SK-N-SH treated with all-trans-retinoic acid at 6 μM for 48 hours (cell line): Measurements from ENCODE around the gene GARNL3.

Experiments used
- ATAC-seq: fragments of 200-7000 bp; cut with Tn5 transposase; 3 replicates; pipeline ENCODE4 v1.9.1; 2020; ENCODE audit warnings: mild to moderate bottlenecking, moderate library complexity
- ARNTL ChIP-seq: fragments of 450-650 bp; formaldehyde crosslinking; IDR thresholded peaks from 2 replicates; pipeline ENCODE4 v1.5.0; 2020; ENCODE audit warnings: low read depth, mild to moderate bottlenecking, moderate library complexity, borderline replicate concordance
- BACH2 ChIP-seq: fragments of 250-450 bp; sonication (Bioruptor Pico); IDR thresholded peaks from 2 replicates; pipeline ENCODE4 v1.9.0; 2021; ENCODE audit warnings: mild to moderate bottlenecking, borderline replicate concordance
- CREB5 ChIP-seq: fragments of 250-450 bp; sonication (Bioruptor Pico); IDR thresholded peaks from 2 replicates; pipeline ENCODE4 v1.5.1; 2020; ENCODE audit warnings: low read depth, mild to moderate bottlenecking, moderate library complexity
- CSDC2 ChIP-seq: fragments of 250-450 bp; sonication (Bioruptor Pico); IDR thresholded peaks from 2 replicates; pipeline ENCODE4 v1.5.0; 2020; ENCODE audit warnings: mild to moderate bottlenecking, moderate library complexity
- CSRNP3 ChIP-seq: fragments of 250-450 bp; sonication (Bioruptor Pico); IDR thresholded peaks from 2 replicates; pipeline ENCODE4 v1.5.1; 2021; ENCODE audit warnings: mild to moderate bottlenecking, moderate library complexity
- ESRRG ChIP-seq: fragments of 250-450 bp; sonication (Bioruptor Pico); IDR thresholded peaks from 2 replicates; pipeline ENCODE4 v1.6.1; 2021; ENCODE audit warnings: mild to moderate bottlenecking
- GLIS3 ChIP-seq: fragments of 250-450 bp; sonication (Bioruptor Pico); IDR thresholded peaks from 2 replicates; pipeline ENCODE4 v1.5.0; 2020; ENCODE audit warnings: mild to moderate bottlenecking, moderate library complexity
- ISL1 ChIP-seq: fragments of 250-450 bp; sonication (Bioruptor Pico); IDR thresholded peaks from 2 replicates; pipeline ENCODE4 v2.1.2; 2022; ENCODE audit warnings: mild to moderate bottlenecking, moderate library complexity
- OSR1 ChIP-seq: fragments of 250-450 bp; sonication (Bioruptor Pico); IDR thresholded peaks from 2 replicates; pipeline ENCODE4 v1.8.0; 2022; ENCODE audit warnings: moderate library complexity, mild to moderate bottlenecking, inconsistent platforms
- POU6F1 ChIP-seq: fragments of 250-450 bp; sonication (Bioruptor Pico); IDR thresholded peaks from 2 replicates; pipeline ENCODE4 v1.8.0; 2021; ENCODE audit warnings: low read depth, mild to moderate bottlenecking, moderate library complexity, borderline replicate concordance
- PPARA ChIP-seq: fragments of 250-450 bp; sonication (Bioruptor Pico); IDR thresholded peaks from 2 replicates; pipeline ENCODE4 v1.5.0; 2020; ENCODE audit warnings: mild to moderate bottlenecking, borderline replicate concordance
- RARB ChIP-seq: fragments of 250-450 bp; sonication (Bioruptor Pico); IDR thresholded peaks from 2 replicates; pipeline ENCODE4 v1.8.0; 2021; ENCODE audit warnings: mild to moderate bottlenecking, moderate library complexity
- SNAI2 ChIP-seq: fragments of 250-450 bp; sonication (Bioruptor Pico); IDR thresholded peaks from 2 replicates; pipeline ENCODE4 v1.5.0; 2020; ENCODE audit warnings: mild to moderate bottlenecking, moderate library complexity
- TCF4 ChIP-seq: fragments of 250-450 bp; sonication (Bioruptor Pico); IDR thresholded peaks from 2 replicates; pipeline ENCODE4 v1.8.0; 2021; ENCODE audit warnings: mild to moderate bottlenecking, moderate library complexity, borderline replicate concordance
- TOX ChIP-seq: fragments of 250-450 bp; sonication (Bioruptor Pico); IDR thresholded peaks from 2 replicates; pipeline ENCODE4 v1.8.0; 2021; ENCODE audit warnings: mild to moderate bottlenecking, moderate library complexity, borderline replicate concordance
- TSHZ2 ChIP-seq: fragments of 250-450 bp; sonication (Bioruptor Pico); IDR thresholded peaks from 2 replicates; pipeline ENCODE4 v1.5.0; 2020; ENCODE audit warnings: mild to moderate bottlenecking, moderate library complexity
- ZC3H10 ChIP-seq: fragments of 250-450 bp; sonication (Bioruptor Pico); IDR thresholded peaks from 2 replicates; pipeline ENCODE4 v1.5.1; 2021; ENCODE audit warnings: mild to moderate bottlenecking, moderate library complexity
- ZFP30 ChIP-seq: fragments of 450-650 bp; formaldehyde crosslinking; IDR thresholded peaks from 2 replicates; pipeline ENCODE4 v1.5.0; 2022; ENCODE audit warnings: mild to moderate bottlenecking, moderate library complexity
- ZNF565 ChIP-seq: fragments of 450-650 bp; formaldehyde crosslinking; conservative IDR thresholded peaks from 2 replicates; pipeline ENCODE4 v1.5.0; 2020; ENCODE audit warnings: low read depth, mild to moderate bottlenecking, moderate library complexity
- ZNF70 ChIP-seq: fragments of 450-650 bp; formaldehyde crosslinking; IDR thresholded peaks from 2 replicates; pipeline ENCODE4 v1.5.0; 2020; ENCODE audit warnings: mild to moderate bottlenecking, moderate library complexity
- ZNF8 ChIP-seq: fragments of 450-650 bp; formaldehyde crosslinking; IDR thresholded peaks from 2 replicates; pipeline ENCODE4 v1.5.0; 2020; ENCODE audit warnings: mild to moderate bottlenecking, moderate library complexity

The GARNL3 gene

GRCh38 chr9:127369428-127369827, 104.9 kb downstream of the GARNL3 start (continued):
- TF ChIP-seq CSDC2 (CRISPR knock-in tag), result no peak
- no peak for TF ChIP-seq ISL1 (CRISPR knock-in tag)

- ATAC-seq, result no peak
- TF ChIP-seq TSHZ2 (no peak), BACH2 (no peak), CSRNP3 (CRISPR knock-in tag) (no peak), ZNF8 (CRISPR knock-in tag) (no peak), ZNF70 (CRISPR knock-in tag) (no peak), OSR1 (CRISPR knock-in tag) (no peak), GLIS3 (CRISPR knock-in tag) (no peak), ZFP30 (no peak), CREB5 (no peak), ARNTL (no peak), TCF4 (CRISPR knock-in tag) (no peak), POU6F1 (CRISPR knock-in tag) (no peak), PPARA (CRISPR knock-in tag) (no peak), ESRRG (CRISPR knock-in tag) (no peak), SNAI2 (CRISPR knock-in tag) (no peak), RARB (CRISPR knock-in tag) (no peak), CSDC2 (CRISPR knock-in tag) (no peak), TOX (CRISPR knock-in tag) (no peak), ZC3H10 (CRISPR knock-in tag) (no peak)
Observed at GRCh38 chr9:127370147-127370579, 105.6 kb downstream of the GARNL3 start.

- ATAC-seq, result no peak
- TF ChIP-seq ISL1 (CRISPR knock-in tag) (no peak), RARB (CRISPR knock-in tag) (no peak), CSDC2 (CRISPR knock-in tag) (no peak), ZNF565 (CRISPR knock-in tag) (no peak), ARNTL (no peak), CREB5 (no peak), PPARA (CRISPR knock-in tag) (no peak), TOX (CRISPR knock-in tag) (no peak)
Observed at GRCh38 chr9:127370672-127371648, 106.4 kb downstream of the GARNL3 start.
